GM21381 (cell line): Measurements from ENCODE around the gene SP3.

Experiments used
- ATAC-seq: cut with Tn5 transposase; IDR thresholded peaks from one replicate; pipeline ENCODE4 v1.9.1; 2021; ENCODE audit warnings: mild to moderate bottlenecking, moderate library complexity; ENCODE audit not compliant: unreplicated experiment

SP3 gene

GRCh38 chr2:173943738-173944137, 21.4 kb downstream of the SP3 start:
- no peak for ATAC-seq

- no peak for ATAC-seq
Measured at GRCh38 chr2:173942861-173943523, 22.2 kb downstream of the SP3 start.

- ATAC-seq, result no peak
Measured at GRCh38 chr2:173941567-173941966, 23.6 kb downstream of the SP3 start.

- peak; percentile 42 for ATAC-seq
Measured at GRCh38 chr2:173940208-173941020, 24.8 kb downstream of the SP3 start.

- ATAC-seq, result no peak
Measured at GRCh38 chr2:173938700-173939384, 26.3 kb downstream of the SP3 start.

GRCh38 chr2:173935305-173935704, 29.9 kb downstream of the SP3 start:
- no peak for ATAC-seq

- ATAC-seq, result no peak
Measured at GRCh38 chr2:173934895-173935294, 30.3 kb downstream of the SP3 start.

GRCh38 chr2:173931751-173932150, 33.4 kb downstream of the SP3 start:
- no peak for ATAC-seq

GRCh38 chr2:173929441-173929840, 35.7 kb downstream of the SP3 start:
- ATAC-seq, result no peak

- ATAC-seq, result no peak
Measured at GRCh38 chr2:173926875-173927274, 38.3 kb downstream of the SP3 start.

- no peak for ATAC-seq
Measured at GRCh38 chr2:173924285-173924684, 40.9 kb downstream of the SP3 start.

GRCh38 chr2:173922760-173923159, 42.4 kb downstream of the SP3 start:
- no peak for ATAC-seq

GRCh38 chr2:173922068-173922467, 43.1 kb downstream of the SP3 start:
- no peak for ATAC-seq

- no peak for ATAC-seq
Measured at GRCh38 chr2:173914055-173914927, 50.9 kb downstream of the SP3 start.

GRCh38 chr2:173909846-173910245, 55.3 kb downstream of the SP3 start:
- no peak for ATAC-seq

- ATAC-seq, result no peak
Measured at GRCh38 chr2:173906626-173907025, 58.5 kb downstream of the SP3 start.

GRCh38 chr2:173903601-173904394, 61.4 kb downstream of the SP3 start:
- no peak for ATAC-seq

- peak; percentile 51 for ATAC-seq
Measured at GRCh38 chr2:173898996-173899395, 66.2 kb downstream of the SP3 start.

GRCh38 chr2:173898178-173898668, 67.0 kb downstream of the SP3 start:
- ATAC-seq, result peak; percentile 91

GRCh38 chr2:173896755-173897154, 68.4 kb downstream of the SP3 start:
- no peak for ATAC-seq
